ENCODE results near the gene DNAJC6.

Gene DNAJC6

DNA sequence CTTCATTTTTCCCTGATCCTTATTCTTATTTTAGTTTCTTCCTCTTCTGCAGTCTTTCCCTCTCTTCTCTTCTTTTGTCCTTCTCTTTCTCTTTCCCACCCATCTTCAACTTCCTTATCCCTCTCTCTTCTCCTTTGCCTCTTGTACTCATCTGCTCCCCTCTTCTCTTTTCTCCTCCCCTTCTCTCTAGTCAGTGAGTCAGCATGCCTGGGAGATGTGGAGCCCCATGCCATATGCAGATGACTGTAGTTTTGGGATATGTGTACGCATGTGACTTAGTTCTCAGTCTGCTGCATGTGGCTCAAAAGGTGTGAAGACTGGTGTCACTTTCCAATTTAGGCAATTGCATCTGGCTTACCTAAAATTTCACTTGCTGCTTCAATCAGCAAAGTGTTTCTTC lies 10.4 kb downstream of the DNAJC6 start:
- Mint-ChIP-seq H3K4me3 (no peak overlapping the region), H3K27ac (no peak overlapping the region), H3K9me3 (peaks cover 9% of the 10 kb centered on the region), H3K27me3 (peaks cover 7% of the 10 kb centered on the region), H3K36me3 (peaks cover 6% of the 10 kb centered on the region), H3K4me1 (no peaks in the 10 kb centered on the region)
- no peak for ATAC-seq

DNA sequence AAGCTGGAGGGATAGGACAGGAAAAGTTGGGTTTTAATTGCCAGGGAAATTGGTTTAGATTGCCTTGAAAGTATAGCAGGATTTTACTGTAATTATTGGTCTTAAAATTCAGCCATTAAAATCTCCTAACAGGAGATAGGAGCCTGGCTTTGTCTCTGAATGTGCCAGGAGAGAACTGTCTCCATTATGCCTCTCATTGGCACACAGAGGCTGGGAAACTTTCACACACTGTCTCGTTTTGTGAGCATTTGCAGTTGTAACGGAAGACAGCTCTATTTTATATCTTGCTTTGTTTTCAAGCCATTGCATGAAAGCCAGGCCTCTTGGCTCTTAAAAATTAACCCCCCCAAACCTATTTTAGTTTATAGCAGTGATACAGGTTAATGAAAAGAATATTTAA lies 12.5 kb downstream of the DNAJC6 start:
- Mint-ChIP-seq H3K27ac (no peak overlapping the region), H3K27me3 (peaks cover 13% of the 10 kb centered on the region), H3K4me1 (no peaks in the 10 kb centered on the region), H3K4me3 (no peak overlapping the region), H3K9me3 (peaks cover 9% of the 10 kb centered on the region), H3K36me3 (peaks cover 6% of the 10 kb centered on the region)
- ATAC-seq, result no peak

DNA sequence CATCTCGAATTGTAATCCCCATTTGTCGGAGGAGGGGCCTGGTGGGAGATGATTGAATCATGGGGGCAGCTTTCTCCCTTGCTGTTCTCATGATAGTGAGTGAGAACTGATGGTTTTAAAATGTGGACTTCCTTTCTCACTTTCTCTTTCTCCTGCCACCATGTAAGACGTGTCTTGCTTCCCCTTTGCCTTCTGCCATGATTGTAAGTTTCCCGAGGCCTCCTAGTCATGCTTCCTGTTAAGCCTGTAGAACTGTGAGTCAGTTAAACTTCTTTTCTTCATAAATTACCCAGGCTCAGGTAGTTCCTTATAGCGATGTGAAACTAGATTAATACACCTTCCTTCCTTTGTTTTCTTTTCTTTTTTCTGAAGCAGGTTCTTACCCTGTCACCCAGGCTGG lies 13.9 kb downstream of the DNAJC6 start:
- H3K4me3 Mint-ChIP-seq, result no peak overlapping the region

DNA sequence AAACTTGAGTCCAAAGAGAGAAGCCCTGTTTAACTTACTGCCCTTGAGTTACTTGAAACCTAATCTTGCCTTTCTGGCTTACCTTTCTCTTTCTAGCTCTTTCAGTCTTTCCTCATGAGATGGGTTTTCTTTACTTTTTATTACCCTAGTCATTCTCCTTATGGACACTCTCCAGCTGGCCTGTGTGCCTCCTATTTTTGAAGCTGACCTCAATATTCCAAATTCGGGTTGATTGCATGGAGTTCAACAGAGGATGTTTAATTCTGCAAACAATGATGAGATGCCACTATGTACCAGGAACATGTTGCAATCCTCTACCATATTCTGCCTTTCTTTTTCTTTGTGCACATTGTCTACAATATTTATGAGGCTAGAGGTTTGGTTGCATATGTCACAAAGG lies 20.7 kb downstream of the DNAJC6 start:
- Mint-ChIP-seq H3K27ac (no peak overlapping the region), H3K36me3 (no peaks in the 10 kb centered on the region), H3K4me3 (no peak overlapping the region), H3K4me1 (no peaks in the 10 kb centered on the region), H3K27me3 (peaks cover 18% of the 10 kb centered on the region), H3K9me3 (no peaks in the 10 kb centered on the region)
- no peak for ATAC-seq

More for the DNA sequence above, 13.9 kb downstream of the DNAJC6 start:
- Mint-ChIP-seq H3K9me3 (peaks cover 9% of the 10 kb centered on the region), H3K4me1 (no peaks in the 10 kb centered on the region), H3K27me3 (peaks cover 18% of the 10 kb centered on the region), H3K27ac (no peak overlapping the region), H3K36me3 (peaks cover 6% of the 10 kb centered on the region)
- ATAC-seq, result no peak

DNA sequence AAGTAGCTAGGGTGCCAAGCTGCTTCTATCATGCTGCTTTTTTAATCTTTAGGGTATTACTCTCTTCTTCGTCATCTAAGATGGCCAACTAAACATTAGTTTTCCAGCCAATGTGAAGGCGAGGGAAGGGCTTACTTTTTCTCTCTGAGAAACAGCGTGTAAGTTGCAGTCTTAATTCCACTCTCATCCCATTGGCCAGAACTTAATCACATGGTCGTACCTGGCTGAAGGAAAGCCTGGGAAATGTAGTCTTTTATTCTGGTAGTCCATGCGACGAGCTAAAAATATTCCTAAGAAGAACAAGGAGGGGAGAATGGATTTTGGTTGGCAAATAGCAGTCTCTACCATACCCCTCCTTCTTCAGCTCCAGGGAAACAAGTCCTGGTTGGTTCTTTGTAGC lies 21.5 kb downstream of the DNAJC6 start:
- Mint-ChIP-seq H3K4me3 (no peak overlapping the region), H3K36me3 (no peaks in the 10 kb centered on the region), H3K27me3 (peaks cover 15% of the 10 kb centered on the region), H3K4me1 (no peaks in the 10 kb centered on the region), H3K27ac (no peak overlapping the region), H3K9me3 (no peaks in the 10 kb centered on the region)
- ATAC-seq, result no peak

DNA sequence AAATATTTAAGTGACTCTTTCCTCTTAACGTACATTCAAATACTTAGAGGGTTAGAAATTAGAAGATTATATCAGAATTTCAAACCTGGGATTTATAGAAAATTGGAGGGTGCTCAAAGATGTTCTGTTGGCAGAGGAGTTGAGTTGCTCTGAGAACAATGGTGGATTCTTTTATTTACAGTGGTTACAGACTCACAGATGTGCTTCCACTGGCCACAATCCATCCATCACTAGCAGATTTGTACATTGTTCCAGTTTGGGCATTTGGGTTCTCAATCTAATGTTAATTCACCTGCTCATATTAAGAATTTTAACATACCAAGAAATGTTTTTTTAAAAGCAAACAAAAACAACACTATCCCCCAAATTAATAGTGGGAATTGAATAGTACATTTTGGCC lies 23.5 kb downstream of the DNAJC6 start:
- H3K27me3 Mint-ChIP-seq, result no peaks in the 10 kb centered on the region

DNA sequence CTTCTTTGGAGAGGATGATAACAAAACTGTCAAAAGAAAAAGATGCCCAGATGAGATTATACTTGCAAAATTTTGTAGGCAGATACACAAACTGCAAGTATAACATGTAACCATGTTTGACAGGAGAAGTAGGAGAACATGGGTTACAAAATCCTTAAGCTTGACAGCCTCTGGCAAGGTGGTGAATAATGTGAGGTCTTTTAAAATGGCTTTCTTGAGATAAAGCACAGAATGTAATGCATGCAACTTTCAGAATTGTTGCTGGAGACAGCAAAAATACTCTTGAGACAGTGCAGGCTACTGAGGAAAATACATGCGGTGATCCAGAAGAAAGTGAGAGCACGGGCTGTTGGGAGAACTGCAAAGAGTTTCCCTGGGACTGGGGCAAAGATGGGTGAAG lies 24.7 kb downstream of the DNAJC6 start:
- ATAC-seq, result no peak
- no peak overlapping the region for H3K4me3 Mint-ChIP-seq
- H3K9me3 Mint-ChIP-seq, result no peaks in the 10 kb centered on the region
- no peaks in the 10 kb centered on the region for H3K27me3 Mint-ChIP-seq
- H3K4me1 Mint-ChIP-seq, result no peaks in the 10 kb centered on the region
- no peaks in the 10 kb centered on the region for H3K36me3 Mint-ChIP-seq
- H3K27ac Mint-ChIP-seq, result no peak overlapping the region

More for the DNA sequence above, 23.5 kb downstream of the DNAJC6 start:
- no peak for ATAC-seq
- Mint-ChIP-seq H3K27ac (no peak overlapping the region), H3K9me3 (no peaks in the 10 kb centered on the region), H3K36me3 (no peaks in the 10 kb centered on the region), H3K4me3 (no peak overlapping the region), H3K4me1 (no peaks in the 10 kb centered on the region)

DNA sequence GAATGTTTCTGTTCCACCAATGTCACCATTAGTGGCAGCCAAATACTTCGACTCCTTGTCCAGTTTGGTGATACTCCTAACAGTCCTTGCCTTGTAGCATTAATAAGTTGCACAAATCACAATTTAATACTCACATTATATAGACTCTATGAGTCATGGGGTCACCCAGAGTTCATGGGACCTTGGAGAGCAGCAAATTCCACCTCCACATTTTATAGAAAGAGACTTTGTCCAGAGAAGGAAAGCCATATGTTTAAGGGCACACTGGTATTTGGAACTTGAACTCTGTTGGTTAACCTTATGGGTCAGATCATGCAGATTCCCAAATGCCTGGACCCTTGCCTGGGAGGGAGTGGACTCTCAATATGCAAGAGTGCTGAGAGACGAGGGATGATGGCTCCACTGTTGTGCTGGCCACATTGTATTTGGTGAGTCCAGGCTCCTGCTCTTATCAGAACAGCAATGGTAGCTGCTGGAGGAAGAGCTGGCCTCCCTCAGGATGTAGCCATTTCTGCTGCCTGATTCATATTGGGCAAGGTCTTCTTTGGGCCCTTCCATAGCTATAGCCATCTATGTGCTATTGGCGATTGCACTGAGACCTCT lies 30.6 kb downstream of the DNAJC6 start:
- no peak overlapping the region for H3K27ac Mint-ChIP-seq
- no peak for ATAC-seq
- H3K4me3 Mint-ChIP-seq, result no peak overlapping the region
- H3K36me3 Mint-ChIP-seq, result no peaks in the 10 kb centered on the region
- no peaks in the 10 kb centered on the region for H3K4me1 Mint-ChIP-seq
- no peaks in the 10 kb centered on the region for H3K27me3 Mint-ChIP-seq
- H3K9me3 Mint-ChIP-seq, result no peaks in the 10 kb centered on the region

DNA sequence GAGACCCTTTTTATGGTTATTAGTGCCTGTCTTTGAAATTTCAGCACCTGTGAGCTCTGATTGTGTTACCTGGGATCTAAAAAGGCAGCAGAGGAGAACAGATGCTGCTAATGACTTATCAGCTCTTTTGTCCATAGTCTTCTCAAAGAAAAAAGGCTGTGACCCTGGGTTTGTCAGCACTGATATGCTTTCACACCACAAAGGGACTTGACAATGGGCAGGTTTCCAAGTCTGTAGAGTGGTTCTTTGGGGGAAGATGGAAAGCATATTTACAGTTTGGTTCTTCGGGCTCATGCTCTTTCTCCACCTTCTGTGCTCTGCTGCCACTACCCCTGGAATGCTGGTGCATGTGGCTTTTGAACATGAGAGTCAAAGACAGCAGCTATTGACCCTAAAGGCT lies 32.0 kb downstream of the DNAJC6 start:
- Mint-ChIP-seq H3K36me3 (no peaks in the 10 kb centered on the region), H3K27me3 (no peaks in the 10 kb centered on the region)
- no peak for ATAC-seq

DNA sequence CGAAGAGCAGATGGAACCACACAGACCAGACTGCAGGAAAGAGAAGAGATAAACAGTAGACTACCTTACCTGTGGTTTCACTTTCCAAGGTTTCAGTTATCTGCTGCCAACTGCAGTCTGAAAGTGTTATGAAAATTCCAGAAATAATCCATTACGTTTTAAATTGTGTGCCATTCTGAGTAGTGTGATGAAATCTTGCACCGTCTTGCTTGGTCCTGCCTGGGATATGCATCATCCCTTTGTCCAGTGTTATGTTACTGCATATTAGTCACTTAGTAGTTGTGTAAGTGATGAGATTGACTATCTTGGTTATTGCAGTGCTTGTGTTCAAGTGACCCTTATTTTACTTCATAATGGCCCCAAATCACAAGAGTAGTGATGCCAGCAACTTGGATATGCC lies 33.9 kb downstream of the DNAJC6 start:
- Mint-ChIP-seq H3K27ac (no peak overlapping the region), H3K27me3 (no peaks in the 10 kb centered on the region), H3K36me3 (no peaks in the 10 kb centered on the region), H3K9me3 (no peaks in the 10 kb centered on the region), H3K4me3 (no peak overlapping the region), H3K4me1 (no peaks in the 10 kb centered on the region)
- no peak for ATAC-seq

More for the DNA sequence above, 32.0 kb downstream of the DNAJC6 start:
- H3K27ac Mint-ChIP-seq, result no peak overlapping the region
- no peaks in the 10 kb centered on the region for H3K4me1 Mint-ChIP-seq
- no peaks in the 10 kb centered on the region for H3K9me3 Mint-ChIP-seq
- no peak overlapping the region for H3K4me3 Mint-ChIP-seq

DNA sequence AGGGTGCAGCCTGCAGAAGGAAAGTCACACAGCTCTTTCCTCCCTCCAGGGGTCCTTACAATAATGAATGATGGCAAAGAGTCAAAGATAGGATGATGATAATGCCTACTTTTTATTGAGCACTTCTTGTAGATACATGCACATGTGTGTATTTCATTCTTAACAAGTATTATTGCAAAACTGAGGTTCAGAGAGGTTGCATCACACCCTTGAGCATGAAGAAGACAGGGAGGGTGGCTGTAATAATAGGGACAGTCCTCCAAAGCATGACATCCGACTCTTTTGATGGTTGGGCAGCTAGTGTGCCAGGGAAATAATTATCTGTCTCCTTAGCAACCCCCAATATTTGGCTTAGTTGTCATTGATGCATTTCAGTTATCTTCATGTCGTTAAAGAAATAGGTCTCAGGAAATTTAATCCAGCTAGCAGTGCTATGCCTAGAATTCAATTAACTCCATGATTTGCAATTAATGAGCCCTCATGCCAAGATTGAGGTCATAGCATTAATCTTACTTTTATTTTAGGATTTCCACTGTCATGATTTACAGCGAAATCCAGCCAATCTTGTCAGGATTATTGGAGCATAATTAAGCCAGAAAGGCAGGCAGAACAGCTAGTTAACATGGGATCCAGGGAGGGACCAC lies 35.0 kb downstream of the DNAJC6 start:
- H3K9me3 Mint-ChIP-seq, result no peaks in the 10 kb centered on the region
- no peak overlapping the region for H3K4me3 Mint-ChIP-seq
- no peaks in the 10 kb centered on the region for H3K27me3 Mint-ChIP-seq
- H3K36me3 Mint-ChIP-seq, result no peaks in the 10 kb centered on the region
- H3K4me1 Mint-ChIP-seq, result no peaks in the 10 kb centered on the region
- no peak for ATAC-seq
- no peak overlapping the region for H3K27ac Mint-ChIP-seq

DNA sequence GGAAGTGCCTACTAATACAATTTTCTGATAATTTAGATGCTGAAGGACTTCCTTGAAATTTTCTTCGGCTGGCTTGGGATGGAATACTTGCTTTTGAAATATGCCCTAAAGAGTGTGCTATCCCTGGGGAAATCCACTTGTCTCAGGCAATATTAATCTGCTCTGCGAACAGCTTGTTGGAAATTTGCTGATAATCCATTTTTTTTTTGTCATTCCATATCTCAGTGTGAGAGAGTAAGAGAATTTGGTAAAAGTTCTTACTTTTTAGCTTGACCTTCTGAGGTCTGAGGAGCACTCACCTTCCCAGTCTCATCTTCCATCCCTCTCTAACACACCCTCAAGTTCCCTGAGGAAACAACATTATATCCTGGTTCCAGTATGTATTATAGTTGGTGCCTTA lies 36.8 kb downstream of the DNAJC6 start:
- ATAC-seq, result no peak
- Mint-ChIP-seq H3K4me3 (no peak overlapping the region), H3K4me1 (no peaks in the 10 kb centered on the region), H3K27me3 (no peaks in the 10 kb centered on the region), H3K36me3 (no peaks in the 10 kb centered on the region), H3K27ac (no peak overlapping the region), H3K9me3 (no peaks in the 10 kb centered on the region)

DNA sequence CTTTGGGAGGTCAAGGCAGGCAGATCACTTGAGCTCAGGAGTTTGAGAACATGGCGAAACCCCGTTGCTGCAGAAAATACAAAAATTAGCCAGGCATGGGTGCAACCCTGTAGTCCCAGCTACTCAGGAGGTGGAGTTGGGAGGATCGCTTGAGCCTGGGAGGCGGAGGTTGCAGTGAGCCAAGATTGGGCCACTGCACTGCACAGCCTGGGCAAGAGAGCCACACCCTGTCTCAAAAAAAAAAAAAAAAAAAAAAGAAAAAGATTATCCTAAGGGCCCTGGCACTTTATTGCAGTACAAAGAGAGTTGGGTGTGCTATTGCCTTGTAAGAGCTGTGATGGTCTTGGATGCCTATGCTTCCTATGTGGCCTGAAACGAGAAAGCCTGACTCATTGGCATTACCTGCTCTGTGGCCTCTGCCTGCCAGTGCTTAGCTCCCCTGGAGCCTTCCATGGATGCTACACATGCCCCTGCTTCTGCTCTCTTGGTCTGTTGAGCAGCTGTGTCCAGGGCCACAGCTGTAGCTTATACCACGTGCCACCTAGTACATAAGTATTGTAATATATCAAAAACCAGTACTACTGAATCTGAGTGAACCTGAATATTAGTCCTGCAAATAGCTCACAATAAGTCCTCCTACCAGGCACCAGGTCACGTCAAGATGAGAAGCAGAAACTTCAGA lies 45.8 kb downstream of the DNAJC6 start:
- Mint-ChIP-seq H3K4me1 (no peaks in the 10 kb centered on the region), H3K9me3 (no peaks in the 10 kb centered on the region), H3K36me3 (no peaks in the 10 kb centered on the region), H3K27me3 (no peaks in the 10 kb centered on the region), H3K4me3 (no peak overlapping the region), H3K27ac (no peak overlapping the region)
- no peak for ATAC-seq

DNA sequence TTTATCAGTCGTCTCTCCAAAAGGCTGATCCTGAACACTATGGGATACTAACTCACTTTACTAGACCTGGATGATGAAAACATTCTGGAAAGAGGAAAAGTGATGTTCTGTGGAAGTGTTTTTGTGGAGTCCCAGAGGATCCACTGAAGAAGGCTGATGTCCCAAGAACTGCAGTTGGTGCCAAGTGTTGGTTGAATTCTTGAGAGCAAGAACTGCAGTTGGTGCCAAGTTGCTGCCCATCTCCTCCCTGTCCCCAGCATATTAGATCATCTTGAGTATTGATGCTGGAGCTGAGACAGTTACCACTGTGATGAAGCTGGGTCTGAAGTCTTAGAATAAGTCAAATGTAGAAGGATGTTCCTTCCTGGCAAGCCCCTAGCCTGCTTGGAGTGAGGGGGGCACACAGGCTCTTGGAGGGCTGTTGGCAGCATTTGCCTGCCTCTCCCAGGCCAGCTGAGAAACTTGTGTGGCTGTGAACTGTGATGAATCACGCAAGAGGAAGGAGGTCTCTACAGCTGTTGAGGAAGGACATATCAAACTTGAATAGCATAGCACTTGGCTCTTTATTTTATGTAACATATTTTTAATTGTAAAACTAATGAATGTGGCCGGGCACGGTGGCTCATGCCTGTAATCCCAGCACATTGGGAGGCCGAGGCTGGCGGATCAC lies 48.1 kb downstream of the DNAJC6 start:
- H3K4me3 Mint-ChIP-seq, result no peak overlapping the region
- no peak for ATAC-seq
- no peaks in the 10 kb centered on the region for H3K36me3 Mint-ChIP-seq
- H3K4me1 Mint-ChIP-seq, result no peaks in the 10 kb centered on the region
- H3K9me3 Mint-ChIP-seq, result no peaks in the 10 kb centered on the region
- H3K27me3 Mint-ChIP-seq, result no peaks in the 10 kb centered on the region
- no peak overlapping the region for H3K27ac Mint-ChIP-seq

DNA sequence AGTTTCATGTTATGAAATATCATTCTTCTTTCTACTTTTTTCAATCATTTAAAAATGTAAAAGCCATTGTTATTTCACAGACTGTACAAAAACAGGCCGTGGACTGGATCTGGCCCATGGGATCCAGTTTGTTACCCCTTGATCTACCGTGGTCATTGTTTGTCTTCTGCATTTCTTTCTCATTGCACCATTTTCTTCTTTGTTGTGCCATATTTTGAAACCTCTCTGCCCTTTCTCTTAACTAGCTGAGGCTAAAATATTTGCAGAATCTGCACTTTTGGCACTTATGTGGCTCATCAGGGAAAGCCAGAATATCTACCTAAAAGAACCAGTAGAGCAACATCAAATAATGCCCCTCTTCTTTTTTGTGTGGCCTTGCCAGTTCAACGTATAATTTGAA lies 50.5 kb downstream of the DNAJC6 start:
- Mint-ChIP-seq H3K4me3 (no peak overlapping the region), H3K36me3 (no peaks in the 10 kb centered on the region), H3K9me3 (no peaks in the 10 kb centered on the region), H3K27me3 (no peaks in the 10 kb centered on the region), H3K4me1 (no peaks in the 10 kb centered on the region), H3K27ac (no peak overlapping the region)
- ATAC-seq, result no peak

DNA sequence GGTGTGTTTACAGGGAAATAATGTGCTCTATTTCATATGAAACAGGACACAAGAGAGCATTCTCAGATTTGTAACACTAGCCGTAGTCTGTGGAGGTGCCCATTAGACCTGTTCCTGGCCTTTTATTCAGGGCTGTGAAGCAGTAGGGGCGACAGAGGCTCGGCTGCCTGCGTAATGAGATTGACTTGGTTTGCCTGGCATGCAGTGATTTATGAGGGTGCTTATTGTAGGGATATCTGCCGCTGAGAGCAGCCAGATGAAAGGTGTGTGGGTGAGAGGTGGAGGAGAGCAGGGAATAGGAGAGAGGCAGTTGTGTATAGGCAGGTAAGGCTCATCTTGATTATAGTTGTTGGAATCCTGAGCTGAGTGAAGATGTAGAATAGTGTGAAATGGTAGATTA lies 51.3 kb downstream of the DNAJC6 start:
- Mint-ChIP-seq H3K36me3 (no peaks in the 10 kb centered on the region), H3K9me3 (no peaks in the 10 kb centered on the region), H3K4me1 (no peaks in the 10 kb centered on the region), H3K27ac (no peak overlapping the region), H3K27me3 (no peaks in the 10 kb centered on the region), H3K4me3 (no peak overlapping the region)
- peak; percentile 13 for ATAC-seq
